Activated T-cell treated with anti-CD3 and anti-CD28 coated beads, Interleukin-2, amount 50 U/mL, for 1 hour (primary cell): ENCODE data around the gene HSPA14.
"Not testable (repeated sequence)": the region's sequence is repeated elsewhere in the genome, so short reads cannot be mapped to it uniquely, and the experiment has no call there.

ENCODE experiments used
- DNase-seq: peaks from one replicate; pipeline ENCODE4 v3.0.0-alpha.2; 2020

The HSPA14 gene

DNA sequence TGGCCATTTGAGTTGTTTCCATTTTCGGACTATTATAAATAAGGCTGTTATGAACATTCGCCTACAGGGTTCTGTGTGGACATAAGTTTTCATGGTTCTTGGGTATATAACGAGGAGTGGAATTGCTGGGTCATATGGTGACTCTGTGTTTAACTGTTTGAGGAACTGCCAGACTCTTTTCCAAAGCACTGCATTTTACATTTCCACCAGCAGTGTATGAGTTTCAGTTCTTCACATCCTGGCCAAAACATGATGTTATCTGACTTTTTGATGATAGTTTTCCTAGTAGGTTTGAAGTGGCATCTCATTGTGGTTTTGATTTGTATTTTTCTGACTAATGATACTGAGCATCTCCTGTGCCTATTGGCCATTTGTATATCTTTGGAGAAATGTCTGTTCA is 46.0 kb downstream of the HSPA14 start:
- no peak for DNase-seq

DNA sequence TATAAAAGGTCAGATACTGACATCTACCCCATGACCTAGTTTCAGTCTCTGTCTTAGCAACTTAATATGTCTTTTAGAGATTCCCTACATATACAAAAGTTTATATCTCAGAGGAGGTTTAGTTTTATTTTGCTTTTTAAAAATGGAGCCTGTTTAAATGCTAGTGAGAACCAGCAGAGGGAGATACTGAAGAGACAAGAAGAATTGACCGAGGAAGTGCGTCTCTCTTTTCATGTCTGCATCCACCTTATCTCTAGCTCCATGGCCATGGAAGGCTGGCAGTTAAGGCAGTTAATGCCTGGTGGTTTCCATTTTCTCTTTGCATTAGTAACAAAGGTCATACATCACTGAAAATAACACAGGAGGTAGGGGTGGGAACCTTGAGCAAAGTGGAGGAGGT is 51.2 kb downstream of the HSPA14 start:
- no peak for DNase-seq

DNA sequence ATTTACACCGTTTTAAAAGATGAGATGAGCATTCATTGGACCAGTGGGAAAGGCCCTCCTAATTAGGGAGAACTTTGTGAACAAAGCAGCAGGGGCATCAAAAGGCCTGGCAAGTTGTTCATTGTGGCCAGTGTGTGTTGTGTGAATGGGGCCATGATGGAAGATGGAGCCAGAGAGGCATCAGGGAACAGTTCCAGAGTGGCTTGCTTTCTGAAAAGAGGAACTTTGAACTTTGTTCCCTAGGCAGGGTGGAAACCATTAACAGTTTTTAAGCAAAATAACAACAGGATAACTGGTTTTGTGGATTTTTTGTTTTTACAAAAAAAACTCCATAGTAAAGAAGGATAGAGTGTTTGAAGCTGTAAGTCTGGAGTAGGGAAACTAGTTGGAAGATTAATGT is 53.0 kb downstream of the HSPA14 start:
- no peak for DNase-seq

DNA sequence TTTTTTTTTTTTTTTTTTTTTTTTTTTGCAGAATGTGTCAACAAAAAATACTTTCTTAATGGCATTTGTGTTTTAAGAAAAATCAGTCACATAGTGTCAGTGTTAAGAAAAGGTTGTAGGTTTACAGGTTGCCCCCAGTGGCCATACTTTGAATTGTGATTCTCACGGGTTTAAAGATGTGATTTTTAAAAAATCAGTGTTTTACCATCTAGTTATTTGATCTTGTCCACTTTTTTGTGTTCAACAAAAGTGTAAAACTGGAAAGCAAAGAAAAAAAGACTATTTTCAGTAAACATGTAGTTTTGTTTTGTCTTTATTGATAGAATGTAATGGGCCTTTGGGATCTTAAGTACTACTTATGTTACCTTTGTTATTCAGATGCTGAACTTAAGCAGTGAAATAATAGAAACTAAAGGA is 66.2 kb downstream of the HSPA14 start:
- DNase-seq: no peak

DNA sequence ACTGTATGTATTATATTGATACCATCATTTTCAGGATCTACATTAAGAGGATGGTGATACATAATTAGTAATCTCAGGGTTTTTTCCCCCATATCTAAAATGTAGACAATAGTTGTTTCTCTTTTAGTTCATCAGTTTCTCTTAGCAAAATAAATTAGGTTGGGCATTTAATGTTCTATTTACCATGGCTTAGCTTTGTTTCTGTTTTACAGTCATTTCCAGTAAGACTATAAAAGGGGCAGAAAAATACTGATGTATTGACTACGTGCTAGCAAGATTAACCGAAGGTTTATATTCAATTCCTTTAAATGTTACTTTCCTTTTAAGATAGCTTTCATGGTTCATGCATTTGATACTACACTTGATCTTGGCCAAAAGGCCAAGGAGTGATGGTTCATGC is 66.8 kb downstream of the HSPA14 start:
- no peak for DNase-seq

DNA sequence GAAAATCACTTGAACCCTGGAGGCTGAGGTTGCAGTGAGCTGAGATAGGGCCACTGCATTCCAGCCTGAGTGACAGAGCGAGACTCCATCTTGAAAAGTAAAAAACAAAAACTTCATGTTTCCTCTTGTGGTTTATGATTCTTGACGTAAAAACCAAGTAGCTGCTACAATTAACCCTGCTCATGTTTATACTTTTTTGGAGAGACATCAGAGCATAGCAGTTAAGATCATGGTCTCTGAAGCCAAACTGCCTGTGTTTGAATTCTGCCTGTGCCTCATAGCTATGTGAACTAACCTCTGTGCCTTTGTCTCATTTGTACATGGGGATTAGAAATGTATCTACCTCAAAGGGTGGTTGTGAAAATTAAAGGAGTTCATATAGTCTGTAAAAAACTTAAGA is 67.8 kb downstream of the HSPA14 start:
- no peak for DNase-seq

DNA sequence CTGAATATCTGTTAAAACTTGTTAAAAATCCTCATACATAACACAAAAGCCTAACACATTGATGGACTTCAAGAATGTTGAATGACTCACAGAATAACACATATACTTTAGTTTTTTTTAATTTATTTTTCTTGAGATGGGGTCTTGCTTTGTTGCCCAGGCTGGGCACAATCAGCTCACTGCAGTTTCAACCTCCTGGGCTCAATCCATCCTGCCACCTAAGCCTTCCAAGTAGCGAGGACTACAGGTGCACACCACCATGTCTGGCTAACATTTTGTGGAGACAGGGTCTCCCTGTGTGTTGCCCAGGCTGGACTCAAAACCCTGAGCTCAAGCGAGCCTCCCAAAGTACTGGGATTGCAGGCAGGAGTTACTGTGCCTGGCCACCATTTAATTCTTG is 68.7 kb downstream of the HSPA14 start:
- DNase-seq: no peak

DNA sequence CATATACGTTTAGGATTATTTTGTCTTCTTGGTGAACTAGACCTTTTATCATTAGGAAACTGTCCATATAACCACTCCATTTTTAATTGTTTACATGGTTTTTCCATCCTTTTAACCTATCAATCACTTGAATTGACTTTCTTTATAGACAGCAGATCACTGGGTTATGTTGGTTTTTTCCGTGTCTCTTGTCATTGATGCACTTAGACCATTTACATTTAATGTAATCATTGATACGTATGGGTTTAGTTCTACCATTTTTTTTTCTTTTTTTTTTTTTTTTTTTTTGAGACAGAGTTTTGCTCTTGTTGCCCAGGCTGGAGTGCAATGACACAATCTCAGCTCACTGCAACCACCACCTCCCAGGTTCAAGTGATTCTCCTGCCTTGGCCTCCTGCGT is 69.5 kb downstream of the HSPA14 start:
- not testable (repeated sequence) for DNase-seq

DNA sequence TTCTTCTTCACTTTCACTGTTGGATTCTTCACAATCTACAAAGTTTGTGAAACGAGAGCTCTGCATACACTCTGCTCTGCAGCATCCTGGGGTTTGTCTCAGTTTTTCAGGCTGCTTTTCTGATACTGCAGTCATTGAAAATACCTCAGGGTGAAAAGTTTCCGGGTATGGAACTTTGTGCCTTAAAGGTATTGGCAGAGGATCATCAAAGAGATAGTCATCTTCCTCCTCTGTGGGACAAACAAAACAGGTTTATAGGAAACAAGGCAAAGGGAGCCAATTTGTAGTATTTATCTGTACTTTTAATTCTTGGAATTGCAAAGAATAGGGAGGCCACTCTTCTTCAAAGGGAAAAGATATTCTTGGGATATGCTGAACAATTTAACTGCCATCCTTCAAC is 71.0 kb downstream of the HSPA14 start:
- DNase-seq: no peak

DNA sequence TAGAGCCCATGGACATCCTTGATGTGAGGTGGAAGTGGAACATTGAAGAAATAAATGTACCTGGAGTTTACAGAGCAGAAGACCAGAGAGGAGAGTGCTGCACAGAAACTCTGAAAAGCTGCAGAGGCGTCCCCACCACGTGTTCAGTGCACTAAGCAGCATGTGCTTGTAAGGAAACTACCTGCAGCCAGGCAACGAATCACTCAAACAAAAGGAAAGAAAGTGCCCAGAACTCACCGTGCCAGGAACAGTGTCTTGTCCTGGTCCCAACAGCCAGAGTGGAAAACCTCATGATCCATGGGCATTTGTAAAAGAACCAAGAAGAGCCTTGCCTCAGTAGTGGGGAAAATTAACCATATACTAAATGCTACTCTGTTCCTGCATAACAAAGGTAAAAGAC is 72.8 kb downstream of the HSPA14 start:
- no peak for DNase-seq

DNA sequence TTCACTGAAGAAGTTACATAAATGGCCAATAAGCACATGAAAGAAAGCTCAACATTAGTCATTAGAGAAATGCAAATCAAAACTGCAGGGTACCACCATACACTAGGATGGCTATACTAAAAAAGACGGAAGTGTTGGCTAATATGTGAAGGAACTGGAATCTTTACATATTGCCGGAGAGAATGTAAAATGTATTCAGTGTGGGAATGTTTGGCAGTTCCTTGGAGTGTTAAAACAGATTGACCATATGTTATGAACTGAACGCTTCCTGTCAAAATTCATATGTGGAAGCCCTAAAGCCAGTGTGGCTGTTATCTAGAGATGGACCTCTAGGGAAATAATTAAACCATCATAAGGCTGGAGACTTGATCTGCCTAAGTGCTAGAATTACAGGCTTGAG is 73.7 kb downstream of the HSPA14 start:
- DNase-seq: no peak

DNA sequence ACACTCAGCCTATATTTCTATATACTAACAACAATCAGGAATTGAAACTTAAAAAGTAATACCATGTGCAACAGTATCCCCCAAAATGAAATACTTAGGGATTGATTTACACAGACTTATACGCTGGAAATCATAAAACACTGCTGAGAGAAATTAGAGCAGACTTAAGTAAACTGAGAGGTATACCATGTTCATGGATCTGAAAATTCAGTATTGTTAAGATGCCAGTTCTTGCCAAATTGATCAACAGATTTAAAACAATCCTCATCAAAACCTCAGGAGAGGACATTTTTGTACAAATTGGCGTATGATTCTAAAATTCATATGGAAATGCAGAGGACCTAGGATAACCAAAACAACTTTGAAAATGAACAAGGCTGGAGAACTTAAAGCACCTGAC is 78.5 kb downstream of the HSPA14 start:
- no peak for DNase-seq

DNA sequence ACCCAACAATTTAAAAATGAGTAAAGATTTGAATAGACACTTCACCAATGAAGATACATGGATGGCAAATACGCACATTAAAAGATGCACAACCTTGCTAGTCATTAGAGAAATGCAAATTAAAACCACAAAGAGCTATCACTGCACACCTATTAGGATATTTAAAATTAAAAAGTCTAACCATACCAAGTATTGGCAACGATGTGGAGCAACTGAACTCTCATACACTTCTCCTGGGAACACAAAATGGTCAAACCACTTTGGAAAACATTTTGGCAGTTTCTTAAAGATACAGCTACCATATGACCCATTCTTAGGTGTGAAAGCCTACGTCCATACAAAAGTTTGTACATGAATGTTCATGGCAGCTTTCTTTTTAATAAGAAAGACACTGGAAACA is 79.7 kb downstream of the HSPA14 start:
- no peak for DNase-seq

DNA sequence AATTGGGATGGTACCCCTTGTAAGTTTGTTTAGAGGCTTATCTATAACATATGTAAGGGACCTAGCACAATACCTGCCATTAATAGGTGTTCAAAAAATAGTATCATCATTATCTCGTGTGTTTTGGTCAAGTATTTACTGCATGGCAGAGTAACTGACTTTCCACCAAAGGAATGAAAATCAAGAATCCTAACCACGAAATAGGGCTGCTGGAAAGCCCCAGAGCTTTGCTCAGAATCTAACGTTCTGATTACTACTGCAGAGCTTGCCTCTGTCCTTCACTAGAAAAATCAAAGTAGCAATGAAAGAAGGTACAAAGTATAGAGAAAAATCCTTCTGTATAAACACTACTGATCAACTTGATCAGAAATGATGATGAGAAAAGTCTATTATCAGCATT is 80.9 kb downstream of the HSPA14 start:
- no peak for DNase-seq
